HG03432 (cell line): ENCODE data around the gene DEXI.

Source experiments
- ATAC-seq: cut with Tn5 transposase; IDR thresholded peaks from one replicate; pipeline ENCODE4 v1.9.1; 2021; ENCODE audit warnings: mild to moderate bottlenecking, moderate library complexity; ENCODE audit not compliant: unreplicated experiment

Gene DEXI

GRCh38 chr16:10895053-10895946 lies 47.0 kb downstream of the DEXI start:
- ATAC-seq, result no peak

- no peak for ATAC-seq
Measured at GRCh38 chr16:10892782-10893318, 49.4 kb downstream of the DEXI start.

GRCh38 chr16:10889855-10890254 lies 52.4 kb downstream of the DEXI start:
- ATAC-seq, result no peak

GRCh38 chr16:10888320-10888937 lies 53.8 kb downstream of the DEXI start:
- no peak for ATAC-seq

GRCh38 chr16:10885246-10885645 lies 57.0 kb downstream of the DEXI start:
- no peak for ATAC-seq

- no peak for ATAC-seq
Measured at GRCh38 chr16:10883004-10883403, 59.3 kb downstream of the DEXI start.

GRCh38 chr16:10881479-10882030 lies 60.7 kb downstream of the DEXI start:
- no peak for ATAC-seq

GRCh38 chr16:10880594-10881452 lies 61.4 kb downstream of the DEXI start:
- ATAC-seq, result no peak

GRCh38 chr16:10879681-10880589 lies 62.3 kb downstream of the DEXI start:
- no peak for ATAC-seq
